Thyroid gland (tissue), 4 donors: Measurements from ENCODE around the gene SMIM9. TPM values are rescaled to one million over a fixed set of nuclear protein-coding genes. Genes with fewer than 3 reads are reported as not detected.
"Not testable (repeated sequence)": the region's sequence is repeated elsewhere in the genome, so short reads cannot be mapped to it uniquely, and the experiment has no call there.

ENCODE experiments used
- DNase-seq, 2 donors: peaks; one replicate each; pipeline ENCODE4 v3.0.0-alpha.2; 2019
- H3K27ac ChIP-seq, 3 donors: fragments of 200-600 bp; sonication (generic); 1 replicate in 2 of 3; 2 replicates in 1 of 3; pipeline ENCODE4 v1.5.1; 2016 to 2019; ENCODE audit warnings: mild to moderate bottlenecking in 1 of 3, moderate library complexity in 1 of 3
- H3K27me3 ChIP-seq: fragments of 200-600 bp; sonication (generic); one replicate; pipeline ENCODE4 v1.5.1; 2019
- H3K36me3 ChIP-seq, 2 donors: fragments of 200-600 bp; sonication (generic); one replicate each; pipeline ENCODE4 v1.5.1; 2016 to 2019
- H3K4me1 ChIP-seq, 2 donors: fragments of 200-600 bp; sonication (generic); one replicate each; pipeline ENCODE4 v1.5.1; 2017 to 2019
- H3K4me3 ChIP-seq, 3 donors: fragments of 200-600 bp; sonication (generic); replicated peaks in 1 of 3; 1 replicate in 2 of 3; 2 replicates in 1 of 3; pipeline ENCODE4 v1.5.1; 2016; ENCODE audit warnings: mild to moderate bottlenecking in 1 of 3
- H3K9me3 ChIP-seq: fragments of 200-600 bp; sonication (generic); one replicate; pipeline ENCODE4 v1.5.1; 2017
- POLR2A ChIP-seq, 2 donors: fragments of 450-650 bp; IDR thresholded peaks; one replicate each; pipeline ENCODE4 v1.6.1; 2017; ENCODE audit warnings: antibody characterized with exemption in 2 of 2, mild to moderate bottlenecking in 2 of 2, moderate library complexity in 1 of 2
- WGBS, 2 donors: methylation state at CpG; one replicate each; pipeline ENCODE4 v1.1.5; 2017; 5-methylcytosine and 5-hydroxymethylcytosine counted together
- intact Hi-C: fragments of 100-400 bp; cut with DNase I; formaldehyde crosslinking; loops from one replicate; pipeline ENCODE4 v1.15.1; 2023
- total RNA-seq, 4 donors: library from RNA; depleted of rRNA; stranded (reverse); fragments of >200 nt; gene quantifications; one replicate each; pipeline ENCODE4 v1.2.3, GENCODE V29; 2016
- TF ChIP-seq, protein P1 (sequence below), 6 experiments: fragments of 200-600 bp in 3 of 6; fragments of 450-650 bp in 3 of 6; sonication (generic) in 3 of 6; IDR thresholded peaks; one replicate each; pipeline ENCODE4 v1.5.1; 2016 to 2019; ENCODE audit warnings: antibody characterized with exemption in 6 of 6, mild to moderate bottlenecking in 2 of 6, inconsistent platforms in 1 of 6, moderate library complexity in 1 of 6

The SMIM9 gene
- total RNA-seq, 4 donors from 2014 or later, result not detected

DNA sequence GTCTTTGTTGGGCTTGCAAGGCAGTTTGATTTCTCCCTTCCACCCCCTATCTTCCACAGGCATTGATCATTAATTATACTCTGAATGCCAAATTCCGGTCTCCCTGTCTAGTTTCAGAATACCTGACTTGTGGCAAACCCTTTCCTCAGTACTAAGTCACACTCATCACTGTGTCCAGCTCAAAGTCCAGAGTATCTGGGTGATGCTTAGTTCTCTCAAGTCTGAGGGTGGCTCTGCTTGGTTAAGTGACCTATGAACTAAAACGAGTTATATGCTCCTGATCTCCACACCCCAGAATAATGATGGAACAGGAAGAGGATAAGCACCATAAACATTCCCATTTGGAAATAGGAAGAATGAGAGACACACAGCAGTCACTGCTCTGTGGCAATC is 6.5 kb downstream of the SMIM9 start:
- Histone ChIP-seq H3K36me3 (no peaks in the 10 kb centered on the region), H3K27me3 (no peaks in the 10 kb centered on the region), H3K27ac (no peak overlapping the region), H3K4me1 (no peaks in the 10 kb centered on the region), H3K4me3 (no peak overlapping the region), H3K9me3 (no peaks in the 10 kb centered on the region)
- DNase-seq, result no peak
- WGBS, 2 donors, result 97 to 100% methylated on average over 2 of the region's 2 CpGs
- intact Hi-C loops, result no loop called here
- TF ChIP-seq, protein P1, sequence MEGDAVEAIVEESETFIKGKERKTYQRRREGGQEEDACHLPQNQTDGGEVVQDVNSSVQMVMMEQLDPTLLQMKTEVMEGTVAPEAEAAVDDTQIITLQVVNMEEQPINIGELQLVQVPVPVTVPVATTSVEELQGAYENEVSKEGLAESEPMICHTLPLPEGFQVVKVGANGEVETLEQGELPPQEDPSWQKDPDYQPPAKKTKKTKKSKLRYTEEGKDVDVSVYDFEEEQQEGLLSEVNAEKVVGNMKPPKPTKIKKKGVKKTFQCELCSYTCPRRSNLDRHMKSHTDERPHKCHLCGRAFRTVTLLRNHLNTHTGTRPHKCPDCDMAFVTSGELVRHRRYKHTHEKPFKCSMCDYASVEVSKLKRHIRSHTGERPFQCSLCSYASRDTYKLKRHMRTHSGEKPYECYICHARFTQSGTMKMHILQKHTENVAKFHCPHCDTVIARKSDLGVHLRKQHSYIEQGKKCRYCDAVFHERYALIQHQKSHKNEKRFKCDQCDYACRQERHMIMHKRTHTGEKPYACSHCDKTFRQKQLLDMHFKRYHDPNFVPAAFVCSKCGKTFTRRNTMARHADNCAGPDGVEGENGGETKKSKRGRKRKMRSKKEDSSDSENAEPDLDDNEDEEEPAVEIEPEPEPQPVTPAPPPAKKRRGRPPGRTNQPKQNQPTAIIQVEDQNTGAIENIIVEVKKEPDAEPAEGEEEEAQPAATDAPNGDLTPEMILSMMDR (IDR thresholded peaks at IDR 0.05), result no peak
- no peak for TF ChIP-seq POLR2A (IDR thresholded peaks at IDR 0.05)

DNA sequence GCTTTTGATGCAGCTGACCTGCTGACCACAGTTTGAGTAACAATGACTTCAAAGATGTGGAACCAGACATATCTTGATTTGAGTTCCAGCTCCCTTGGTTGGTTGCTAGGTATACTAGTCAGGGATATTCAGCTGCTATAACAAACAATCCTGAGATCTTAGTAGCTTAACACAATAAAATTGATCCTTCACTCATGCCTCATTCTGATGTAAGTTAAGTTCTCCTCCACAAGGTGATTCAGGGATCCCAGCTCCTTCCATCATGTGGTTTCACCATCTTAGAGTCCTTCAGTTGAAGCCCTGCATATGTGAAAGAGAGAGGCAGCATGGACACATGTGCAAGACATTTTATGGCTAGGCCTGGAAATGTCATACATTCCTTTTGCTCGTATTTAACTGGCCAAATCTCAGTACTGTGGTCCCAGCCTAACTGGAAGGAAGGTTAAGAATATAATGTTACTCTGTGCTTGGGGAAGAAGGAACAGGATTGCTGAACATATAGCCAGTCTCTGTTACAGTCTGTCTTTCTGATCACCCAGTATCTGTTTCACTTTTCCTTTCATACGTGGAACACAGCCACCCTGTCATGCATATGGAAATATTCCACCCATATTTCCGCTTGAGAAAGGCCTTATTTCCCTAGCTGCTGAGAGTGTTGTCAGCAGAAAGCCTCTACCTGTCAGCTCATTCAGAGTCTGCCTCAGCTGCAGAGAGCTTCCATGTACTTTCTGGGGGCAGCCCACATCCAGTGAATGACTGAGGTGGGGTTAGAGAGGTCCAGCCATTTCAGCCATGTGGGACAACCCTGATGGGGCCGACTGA is 7.1 kb downstream of the SMIM9 start:
- no peaks in the 10 kb centered on the region for H3K4me1 ChIP-seq
- H3K9me3 ChIP-seq, result no peaks in the 10 kb centered on the region
- no peak overlapping the region for H3K4me3 ChIP-seq
- TF ChIP-seq, protein P1 (IDR thresholded peaks at IDR 0.05), result no peak
- no peak for TF ChIP-seq POLR2A (IDR thresholded peaks at IDR 0.05)
- H3K27me3 ChIP-seq, result no peaks in the 10 kb centered on the region
- DNase-seq, result no peak
- 62 to 93% methylated on average over 3 to 4 of the region's 4 CpGs for WGBS, 2 donors
- H3K36me3 ChIP-seq, result no peaks in the 10 kb centered on the region
- no peak overlapping the region for H3K27ac ChIP-seq
- intact Hi-C loops, result no loop called here

DNA sequence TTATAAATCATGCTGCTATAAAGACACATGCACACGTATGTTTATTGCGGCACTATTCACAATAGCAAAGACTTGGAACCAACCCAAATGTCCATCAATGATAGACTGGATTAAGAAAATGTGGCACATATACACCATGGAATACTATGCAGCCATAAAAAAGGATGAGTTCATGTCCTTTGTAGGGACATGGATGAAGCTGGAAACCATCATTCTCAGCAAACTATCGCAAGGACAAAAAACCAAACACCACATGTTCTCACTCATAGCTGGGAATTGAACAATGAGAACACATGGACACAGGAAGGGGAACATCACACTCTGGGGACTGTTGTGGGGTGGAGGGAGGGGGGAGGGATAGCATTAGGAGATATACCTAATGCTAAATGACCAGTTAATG is 8.9 kb downstream of the SMIM9 start:
- H3K27ac ChIP-seq, H3K9me3 ChIP-seq, H3K4me3 ChIP-seq, H3K27me3 ChIP-seq, DNase-seq, H3K36me3 ChIP-seq, H3K4me1 ChIP-seq, intact Hi-C loops: not testable (repeated sequence)
- WGBS, 2 donors, result no CpG with 5 or more reads among the region's 3 CpGs

DNA sequence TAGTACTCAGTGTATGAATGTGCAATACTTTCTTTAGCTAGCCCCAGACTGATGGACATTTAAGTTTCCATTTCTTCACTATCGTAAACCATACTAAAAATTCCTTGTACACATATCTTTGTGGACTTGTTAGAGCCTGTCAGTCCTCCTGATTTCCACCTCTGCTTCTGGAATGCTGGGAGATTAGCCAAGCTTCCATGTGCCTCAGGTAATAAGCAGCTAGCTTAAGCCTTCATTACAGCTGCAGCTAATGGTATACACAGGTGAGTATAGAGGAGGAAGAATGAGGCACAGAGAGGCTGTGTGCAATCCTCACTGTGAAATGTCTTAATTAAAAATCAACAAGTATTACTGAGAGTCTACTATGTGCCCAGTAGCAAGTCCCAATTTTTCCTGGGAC is 9.8 kb downstream of the SMIM9 start:
- intact Hi-C loops, result no loop called here
- Histone ChIP-seq H3K36me3 (no peaks in the 10 kb centered on the region), H3K27me3 (no peaks in the 10 kb centered on the region), H3K4me1 (no peaks in the 10 kb centered on the region), H3K9me3 (no peaks in the 10 kb centered on the region), H3K27ac (no peak overlapping the region), H3K4me3 (no peak overlapping the region)
- TF ChIP-seq POLR2A (IDR thresholded peaks at IDR 0.05), result no peak
- TF ChIP-seq, protein P1 (IDR thresholded peaks at IDR 0.05), result no peak
- 87 to 96% methylated on average over 1 of the region's 1 CpG for WGBS, 2 donors
- DNase-seq, result no peak

DNA sequence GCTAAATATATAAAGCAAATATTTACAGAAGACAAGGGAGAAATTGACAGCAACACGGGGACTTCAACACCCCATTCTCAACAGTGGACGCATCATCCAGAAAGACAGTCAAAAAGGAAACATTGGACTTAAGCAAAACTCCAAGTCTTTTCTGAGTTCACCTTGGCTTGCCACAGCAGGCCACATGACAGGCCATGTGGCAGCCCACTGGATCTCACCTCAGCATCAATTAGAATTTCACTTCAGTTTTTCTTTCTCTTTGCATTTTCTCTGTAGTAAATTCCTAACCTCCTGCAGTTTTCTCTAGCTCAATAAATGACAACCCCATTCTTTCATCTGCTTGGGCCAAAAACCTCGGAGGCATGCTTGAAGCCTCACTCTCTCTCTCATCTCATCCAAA is 12.4 kb downstream of the SMIM9 start:
- 79 to 88% methylated on average over 3 of the region's 3 CpGs for WGBS, 2 donors
- no peak for DNase-seq
- Histone ChIP-seq H3K36me3 (no peaks in the 10 kb centered on the region), H3K27me3 (no peaks in the 10 kb centered on the region), H3K4me1 (no peaks in the 10 kb centered on the region), H3K27ac (no peak overlapping the region), H3K4me3 (no peak overlapping the region), H3K9me3 (no peaks in the 10 kb centered on the region)
- intact Hi-C loops, result no loop called here
- TF ChIP-seq POLR2A (IDR thresholded peaks at IDR 0.05), result no peak
- TF ChIP-seq, protein P1 (IDR thresholded peaks at IDR 0.05), result no peak
